Measurements from ENCODE around the gene MAPKAP1.

The MAPKAP1 gene

DNA sequence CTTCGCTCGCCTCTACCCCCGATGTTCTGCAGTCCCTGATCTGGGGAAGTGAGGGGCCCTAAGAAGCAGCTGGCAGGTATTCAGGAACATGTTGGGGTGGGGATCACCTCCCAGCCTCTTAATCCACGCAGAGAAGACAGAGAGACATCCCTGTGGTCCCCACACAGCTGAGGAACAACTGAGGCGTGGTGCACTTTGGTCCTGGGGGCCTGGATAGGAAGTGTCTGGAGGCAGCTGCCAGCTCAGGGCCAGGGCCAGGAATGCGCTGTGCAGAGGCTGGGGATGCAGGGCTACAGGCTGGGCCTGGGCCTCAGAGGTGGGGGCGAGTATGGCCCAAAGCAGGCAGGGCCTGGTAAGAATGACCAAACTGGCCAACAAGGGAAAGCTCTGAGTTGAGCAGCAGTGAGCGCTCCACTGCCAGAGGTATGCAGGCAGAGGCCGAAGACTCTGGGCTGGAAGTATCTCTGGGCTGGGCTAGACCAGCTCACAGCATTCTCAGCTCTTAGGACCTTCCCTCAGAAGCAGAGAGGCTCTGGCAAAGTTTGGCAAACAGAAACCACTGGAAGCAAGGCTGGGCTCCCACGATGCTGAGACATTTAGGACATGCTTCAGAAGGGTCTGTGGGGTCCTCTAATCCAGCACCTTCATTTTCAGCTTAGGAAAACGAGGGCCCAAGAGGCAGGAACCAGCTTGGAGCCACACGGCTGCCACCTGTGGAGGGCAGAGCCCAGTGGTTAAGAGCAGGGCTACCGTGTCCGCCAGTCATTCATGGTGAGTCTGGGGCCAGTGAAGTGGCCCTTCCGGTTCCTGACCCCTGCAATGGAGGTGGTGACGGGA is 271.0 kb downstream of the MAPKAP1 start:
- TF ChIP-seq, protein P1, sequence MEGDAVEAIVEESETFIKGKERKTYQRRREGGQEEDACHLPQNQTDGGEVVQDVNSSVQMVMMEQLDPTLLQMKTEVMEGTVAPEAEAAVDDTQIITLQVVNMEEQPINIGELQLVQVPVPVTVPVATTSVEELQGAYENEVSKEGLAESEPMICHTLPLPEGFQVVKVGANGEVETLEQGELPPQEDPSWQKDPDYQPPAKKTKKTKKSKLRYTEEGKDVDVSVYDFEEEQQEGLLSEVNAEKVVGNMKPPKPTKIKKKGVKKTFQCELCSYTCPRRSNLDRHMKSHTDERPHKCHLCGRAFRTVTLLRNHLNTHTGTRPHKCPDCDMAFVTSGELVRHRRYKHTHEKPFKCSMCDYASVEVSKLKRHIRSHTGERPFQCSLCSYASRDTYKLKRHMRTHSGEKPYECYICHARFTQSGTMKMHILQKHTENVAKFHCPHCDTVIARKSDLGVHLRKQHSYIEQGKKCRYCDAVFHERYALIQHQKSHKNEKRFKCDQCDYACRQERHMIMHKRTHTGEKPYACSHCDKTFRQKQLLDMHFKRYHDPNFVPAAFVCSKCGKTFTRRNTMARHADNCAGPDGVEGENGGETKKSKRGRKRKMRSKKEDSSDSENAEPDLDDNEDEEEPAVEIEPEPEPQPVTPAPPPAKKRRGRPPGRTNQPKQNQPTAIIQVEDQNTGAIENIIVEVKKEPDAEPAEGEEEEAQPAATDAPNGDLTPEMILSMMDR (IDR thresholded peaks at IDR 0.05; ENCODE audit: insufficient read depth, low read depth, low read length, missing control alignments) = no peak

DNA sequence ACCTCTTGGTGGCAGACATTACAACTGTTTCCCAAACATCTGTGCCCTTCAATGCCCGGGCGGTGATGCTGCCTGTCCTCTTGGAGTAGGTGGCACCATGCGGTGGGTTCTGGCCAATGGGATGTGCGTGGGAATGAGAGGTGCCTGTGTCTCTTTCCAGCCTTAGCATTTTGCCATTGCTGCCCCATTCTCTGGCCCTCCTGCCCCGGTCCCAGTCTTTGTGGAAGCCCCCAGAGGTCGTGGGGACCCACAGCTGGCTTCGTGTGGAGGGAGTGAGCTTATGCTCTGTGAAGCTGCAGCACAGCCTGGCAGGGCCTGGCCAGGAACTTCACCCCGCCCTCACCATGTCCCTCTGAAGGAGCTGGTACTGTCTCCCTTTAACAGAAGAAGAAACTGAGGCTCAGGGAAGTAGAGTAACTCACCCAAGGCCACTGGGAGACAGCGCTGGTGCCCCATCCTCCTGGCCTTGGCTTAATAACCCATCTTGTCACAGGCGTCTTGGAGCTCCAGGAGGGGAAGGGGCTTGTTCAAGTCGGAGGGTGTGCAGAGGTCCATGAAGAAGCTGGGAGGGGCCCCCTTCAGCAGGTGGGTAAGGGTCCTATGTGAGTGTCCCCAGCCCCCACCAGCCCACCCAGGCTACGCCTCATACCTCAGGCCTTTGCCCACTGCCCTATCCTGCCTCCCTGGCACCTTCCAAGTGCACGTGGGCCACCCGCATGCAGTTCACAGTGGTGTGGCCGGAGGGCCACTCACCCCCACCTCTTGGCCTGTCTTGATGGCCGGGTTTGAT is 271.8 kb downstream of the MAPKAP1 start:
- no peak overlapping the region for H3K4me3 ChIP-seq (ENCODE audit: low read depth, low read length)
- TF ChIP-seq, protein P1 (IDR thresholded peaks at IDR 0.05; ENCODE audit: insufficient read depth, low read depth, low read length, missing control alignments) = no peak
- DNase-seq (ENCODE audit: low read depth) = no peak

More for the DNA sequence above, 271.0 kb downstream of the MAPKAP1 start:
- no peak overlapping the region for H3K4me3 ChIP-seq (ENCODE audit: low read depth, low read length)
- DNase-seq (ENCODE audit: low read depth) = no peak

DNA sequence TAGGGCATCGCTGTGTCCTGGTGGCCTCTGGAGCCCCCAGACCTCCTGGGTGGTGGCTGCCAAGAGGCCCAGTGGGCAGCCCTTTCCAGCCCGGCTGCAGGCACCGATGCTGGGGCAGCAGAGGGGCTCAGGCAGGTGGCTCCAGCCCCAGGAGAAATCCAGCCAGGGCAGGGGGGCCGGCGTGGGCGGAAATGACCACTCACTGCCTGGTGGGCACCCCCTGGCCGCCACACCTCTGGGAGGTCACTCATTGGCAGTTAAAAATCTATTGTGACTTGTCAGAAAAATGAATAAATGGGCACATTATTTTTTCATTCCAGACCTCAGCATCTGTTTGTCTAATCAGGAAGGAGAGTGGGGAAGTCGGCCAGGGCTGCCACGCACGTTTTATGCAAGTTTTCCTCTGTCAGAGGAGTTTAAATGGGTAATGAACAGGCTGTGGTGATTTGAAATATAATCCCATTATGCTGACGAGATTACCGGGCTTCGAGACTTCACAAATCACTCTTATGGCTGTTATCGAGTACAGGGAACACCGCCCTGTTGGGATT is 273.5 kb downstream of the MAPKAP1 start:
- no peak overlapping the region for H3K4me3 ChIP-seq (ENCODE audit: low read depth, low read length)
- TF ChIP-seq, protein P1 (IDR thresholded peaks at IDR 0.05; ENCODE audit: insufficient read depth, low read depth, low read length, missing control alignments) = no peak
- DNase-seq (ENCODE audit: low read depth) = no peak

DNA sequence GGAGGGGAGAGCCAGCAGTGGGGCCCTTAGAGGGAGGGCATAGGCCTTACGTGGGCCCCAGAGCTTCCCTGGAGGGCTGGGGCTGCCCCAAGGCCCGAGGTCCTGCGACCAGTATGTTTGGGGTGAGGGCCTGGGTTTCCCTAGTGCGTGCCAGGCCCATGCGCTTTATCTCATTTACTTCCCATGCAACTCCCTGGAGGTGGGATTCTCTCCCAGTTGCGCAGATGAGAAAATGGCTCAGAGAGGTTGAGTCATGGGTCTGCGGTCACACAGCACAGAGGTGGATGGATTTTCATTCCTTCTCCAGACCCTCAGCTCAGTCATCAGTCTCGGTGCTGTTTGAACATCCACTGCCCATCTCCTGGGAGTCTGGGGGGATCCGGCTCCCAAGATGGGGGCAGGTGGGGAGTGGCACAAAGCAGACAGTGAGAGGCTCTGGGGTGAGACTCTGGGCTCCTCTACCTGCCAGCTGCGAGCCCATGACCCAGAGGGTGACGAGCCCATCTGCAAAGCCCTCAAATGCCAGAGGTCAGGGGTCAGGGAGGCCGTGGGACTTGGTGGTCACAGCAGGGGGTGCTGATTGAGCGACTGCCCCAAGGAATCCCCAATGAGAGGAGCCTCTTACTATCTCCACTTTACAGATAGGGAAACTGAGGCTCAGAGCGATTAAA is 274.2 kb downstream of the MAPKAP1 start:
- DNase-seq (ENCODE audit: low read depth) = no peak
- TF ChIP-seq, protein P1 (IDR thresholded peaks at IDR 0.05; ENCODE audit: insufficient read depth, low read depth, low read length, missing control alignments) = no peak
- H3K4me3 ChIP-seq (ENCODE audit: low read depth, low read length) = no peak overlapping the region

DNA sequence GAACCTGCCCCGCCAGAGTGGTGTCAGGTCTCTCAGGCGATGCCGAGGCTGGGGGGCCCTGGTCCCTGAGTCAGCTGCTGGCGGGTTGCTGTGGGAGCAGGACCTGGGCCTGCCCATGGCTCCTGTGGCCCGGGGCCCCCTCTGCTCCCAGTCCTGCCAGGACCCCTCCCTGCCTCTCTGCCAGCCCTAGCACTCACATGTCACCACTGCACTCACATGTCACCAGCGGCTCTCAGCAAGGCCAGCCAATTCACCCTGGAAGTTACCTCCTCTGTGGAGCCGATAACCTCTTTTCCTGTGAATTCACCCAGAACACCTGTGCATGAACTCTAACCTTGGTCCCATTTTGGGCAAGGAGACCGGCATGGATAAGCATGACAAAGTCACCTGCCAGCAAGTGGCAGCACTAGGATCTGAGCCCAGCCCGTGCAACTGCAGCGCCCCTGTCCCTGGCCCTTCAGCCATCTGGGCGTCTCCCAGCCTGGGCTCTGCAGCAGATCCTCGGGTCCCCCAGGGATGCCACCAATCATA is 275.2 kb downstream of the MAPKAP1 start:
- TF ChIP-seq, protein P1 (IDR thresholded peaks at IDR 0.05; ENCODE audit: insufficient read depth, low read depth, low read length, missing control alignments) = no peak
- no peak for DNase-seq (ENCODE audit: low read depth)

DNA sequence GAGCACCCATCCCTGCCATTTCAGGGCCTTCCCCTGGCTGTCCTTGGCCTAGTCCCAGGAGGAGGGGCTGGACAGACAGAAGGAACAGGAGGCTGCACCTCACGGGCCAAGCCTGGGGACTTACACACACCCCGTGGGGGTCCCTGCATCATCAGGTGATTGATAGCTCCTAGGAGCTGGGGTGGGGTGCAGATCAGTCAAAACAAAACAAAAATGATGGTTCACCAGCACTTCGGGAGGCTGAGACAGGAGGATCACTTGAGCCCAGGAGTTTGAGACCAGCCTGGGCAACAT is 276.0 kb downstream of the MAPKAP1 start:
- TF ChIP-seq, protein P1 (IDR thresholded peaks at IDR 0.05; ENCODE audit: insufficient read depth, low read depth, low read length, missing control alignments) = no peak
- no peak overlapping the region for H3K4me3 ChIP-seq (ENCODE audit: low read depth, low read length)
- no peak for DNase-seq (ENCODE audit: low read depth)

More for the DNA sequence above, 275.2 kb downstream of the MAPKAP1 start:
- H3K4me3 ChIP-seq (ENCODE audit: low read depth, low read length) = no peak overlapping the region
